SK-N-SH (cell line): Measurements from ENCODE around the gene PCAT6. TPM values are rescaled to one million over a fixed set of nuclear protein-coding genes. Genes with fewer than 3 reads are reported as not detected.

ENCODE experiments used
- CTCF ChIA-PET: fragments of 300-600, 350-600 bp; formaldehyde crosslinking; extraction: SDS; loops from one replicate; lab custom pipeline; 2021; lab: Yijun Ruan, JAX
- POLR2A ChIA-PET: fragments of 350-600 bp; sonication (Branson Sonifier 250); formaldehyde crosslinking; extraction: SDS; loops from one replicate; lab custom pipeline; 2020; ENCODE audit warnings: antibody characterized with exemption, inconsistent platforms; lab: Yijun Ruan, JAX
- DNase-seq: peaks from one replicate; pipeline ENCODE4 v3.0.0; 2012
- H2AFZ ChIP-seq: fragments of 200-600 bp; sonication (generic); 2 replicates; pipeline ENCODE4 v1.8.1; 2016; ENCODE audit warnings: antibody characterized with exemption, mild to moderate bottlenecking, low read depth
- H3F3A ChIP-seq: fragments of 200-600 bp; sonication (generic); replicated peaks from 2 replicates; pipeline ENCODE3; 2016; ENCODE audit warnings: antibody characterized with exemption, mild to moderate bottlenecking; ENCODE audit not compliant: insufficient read depth
- H3K27ac ChIP-seq, 2 experiments: fragments of 200-500 bp in 1 of 2; fragments of 200-600 bp in 1 of 2; sonication (Bioruptor generic) in 1 of 2; sonication (generic), shearing (Covaris generic) in 1 of 2; 2 replicates each; pipeline versions ENCODE4 v1.5.1 to v1.6.1; 2014 to 2016; ENCODE audit warnings: low read depth in 2 of 2, inconsistent platforms in 1 of 2, low read length in 1 of 2, mild to moderate bottlenecking in 1 of 2, mixed read lengths in 1 of 2
- H3K27me3 ChIP-seq: fragments of 200-600 bp; sonication (generic), shearing (Covaris generic); 2 replicates; pipeline ENCODE4 v1.6.1; 2016; ENCODE audit warnings: mixed run types; ENCODE audit not compliant: insufficient read depth
- H3K36me3 ChIP-seq, 2 experiments: fragments of 200-500 bp in 1 of 2; fragments of 200-600 bp in 1 of 2; sonication (Bioruptor generic) in 1 of 2; sonication (generic) in 1 of 2; replicated peaks in 1 of 2; 2 replicates each; pipeline versions ENCODE3 to v1.5.1; 2014 to 2016; ENCODE audit warnings: low read length in 1 of 2, mild to moderate bottlenecking in 1 of 2; ENCODE audit not compliant: insufficient read depth in 2 of 2, control insufficient read depth in 1 of 2
- H3K4me1 ChIP-seq, 2 experiments: fragments of 200-500 bp in 1 of 2; fragments of 200-600 bp in 1 of 2; sonication (Bioruptor generic) in 1 of 2; sonication (generic), shearing (Covaris generic) in 1 of 2; 2 replicates each; pipeline versions ENCODE4 v1.5.1 to v1.6.1; 2014 to 2016; ENCODE audit warnings: low read depth in 1 of 2, low read length in 1 of 2, mixed run types in 1 of 2; ENCODE audit not compliant: insufficient read depth in 2 of 2, control insufficient read depth in 1 of 2
- H3K4me2 ChIP-seq: fragments of 200-600 bp; sonication (generic), shearing (Covaris generic); 2 replicates; pipeline ENCODE4 v1.6.1; 2017; ENCODE audit warnings: mixed run types
- H3K4me3 ChIP-seq, 2 experiments: fragments of 200-500 bp in 1 of 2; fragments of 200-600 bp in 1 of 2; sonication (Bioruptor generic) in 1 of 2; sonication (generic), shearing (Covaris generic) in 1 of 2; 2 replicates each; pipeline versions ENCODE4 v1.5.1 to v1.8.1; 2014 to 2016; ENCODE audit warnings: low read depth in 2 of 2, inconsistent platforms in 1 of 2, low read length in 1 of 2, mild to moderate bottlenecking in 1 of 2, mixed read lengths in 1 of 2, moderate library complexity in 1 of 2
- H3K79me2 ChIP-seq: fragments of 200-600 bp; sonication (generic); 2 replicates; pipeline ENCODE4 v1.8.1; 2017; ENCODE audit warnings: mild to moderate bottlenecking; ENCODE audit not compliant: insufficient read depth
- H3K9ac ChIP-seq: fragments of 200-600 bp; sonication (generic); 2 replicates; pipeline ENCODE4 v1.6.1; 2017; ENCODE audit warnings: mixed run types
- H3K9me2 ChIP-seq: fragments of 200-600 bp; sonication (generic); 2 replicates; pipeline ENCODE4 v1.6.1; 2017; ENCODE audit warnings: mixed run types
- H3K9me3 ChIP-seq: fragments of 200-600 bp; sonication (generic); 2 replicates; pipeline ENCODE4 v1.6.1; 2017; ENCODE audit warnings: mixed run types, mild to moderate bottlenecking, moderate library complexity
- H4K20me1 ChIP-seq: fragments of 200-600 bp; sonication (generic); 2 replicates; pipeline ENCODE4 v1.6.1; 2017; ENCODE audit warnings: mild to moderate bottlenecking, mixed run types; ENCODE audit not compliant: insufficient read depth
- CHD2 ChIP-seq: fragments of 150-350 bp; IDR thresholded peaks from 2 replicates; pipeline ENCODE4 v1.6.1; 2018; ENCODE audit warnings: low read length; ENCODE audit not compliant: partially characterized antibody
- ELF1 ChIP-seq: IDR thresholded peaks from 2 replicates; pipeline ENCODE4 v1.4.0; 2012
- EP300 ChIP-seq, 2 experiments: IDR thresholded peaks; 2 replicates each; pipeline versions ENCODE4 v1.4.0 to v1.6.1; 2012; ENCODE audit warnings: borderline replicate concordance in 1 of 2, low read depth in 1 of 2, low read length in 1 of 2
- FOSL2 ChIP-seq: IDR thresholded peaks from 2 replicates; pipeline ENCODE4 v1.4.0; 2012; ENCODE audit warnings: low read depth, mild to moderate bottlenecking, moderate library complexity, borderline replicate concordance
- FOXM1 ChIP-seq: IDR thresholded peaks from 2 replicates; pipeline ENCODE4 v1.4.0; 2012; ENCODE audit warnings: low read depth, mild to moderate bottlenecking
- GABPA ChIP-seq: IDR thresholded peaks from 2 replicates; pipeline ENCODE4 v1.4.0; 2012; ENCODE audit warnings: low read depth, mild to moderate bottlenecking
- GATA2 ChIP-seq: sonication (generic); formaldehyde crosslinking; IDR thresholded peaks from 2 replicates; pipeline ENCODE4 v1.5.0; 2020; ENCODE audit warnings: mild to moderate bottlenecking, missing genetic modification reagents
- JUND ChIP-seq: IDR thresholded peaks from 2 replicates; pipeline ENCODE4 v1.4.0; 2012
- MEF2A ChIP-seq: IDR thresholded peaks from 2 replicates; pipeline ENCODE4 v1.4.0; 2012; ENCODE audit warnings: low read depth, borderline replicate concordance
- MXI1 ChIP-seq: IDR thresholded peaks from 2 replicates; pipeline ENCODE4 v1.6.1; 2012; ENCODE audit warnings: mild to moderate bottlenecking, low read depth, low read length, improper control_type of control experiment
- NFIC ChIP-seq: IDR thresholded peaks from 2 replicates; pipeline ENCODE4 v1.4.0; 2012; ENCODE audit warnings: borderline replicate concordance
- NRF1 ChIP-seq: IDR thresholded peaks from 2 replicates; pipeline ENCODE4 v1.6.1; 2012; ENCODE audit warnings: low read depth, mild to moderate bottlenecking, low read length
- PBX3 ChIP-seq: IDR thresholded peaks from 2 replicates; pipeline ENCODE4; 2012
- RCOR1 ChIP-seq: fragments of 150-350 bp; IDR thresholded peaks from 2 replicates; pipeline ENCODE4 v1.6.1; 2017; ENCODE audit warnings: antibody characterized with exemption, low read length
- RFX5 ChIP-seq: IDR thresholded peaks from 2 replicates; pipeline ENCODE4 v1.6.1; 2012; ENCODE audit warnings: mild to moderate bottlenecking, improper control_type of control experiment, low read length
- RXRA ChIP-seq: IDR thresholded peaks from 2 replicates; pipeline ENCODE4 v1.4.0; 2012; ENCODE audit warnings: low read depth, mild to moderate bottlenecking, borderline replicate concordance
- SIN3A ChIP-seq: IDR thresholded peaks from 2 replicates; pipeline ENCODE4 v1.6.1; 2012; ENCODE audit warnings: low read depth, mild to moderate bottlenecking, low read length, moderate library complexity, borderline replicate concordance
- SMC3 ChIP-seq: IDR thresholded peaks from 2 replicates; pipeline ENCODE4 v1.6.1; 2012; ENCODE audit warnings: low read depth, low read length, improper control_type of control experiment
- TAF1 ChIP-seq: IDR thresholded peaks from 2 replicates; pipeline ENCODE4 v1.6.1; 2012; ENCODE audit warnings: low read depth, mild to moderate bottlenecking, low read length, moderate library complexity, borderline replicate concordance
- TCF12 ChIP-seq: IDR thresholded peaks from 2 replicates; pipeline ENCODE4 v1.4.0; 2012
- USF2 ChIP-seq: fragments of 150-350 bp; IDR thresholded peaks from 2 replicates; pipeline ENCODE4 v1.6.1; 2017; ENCODE audit warnings: antibody characterized with exemption, low read length, low read depth, borderline replicate concordance
- YY1 ChIP-seq: IDR thresholded peaks from 2 replicates; pipeline ENCODE4 v1.4.0; 2012; ENCODE audit warnings: low read depth, mild to moderate bottlenecking
- WGBS: methylation state at CpG from one replicate; pipeline ENCODE4 v1.1.6; 2017; ENCODE audit warnings: low lambda C conversion rate; 5-methylcytosine and 5-hydroxymethylcytosine counted together
- polyA plus RNA-seq, 3 experiments: library from polyadenylated mRNA; depleted of rRNA; stranded (reverse); fragments of >200 nt; gene quantifications; 2 replicates each; pipeline ENCODE4 v1.2.3, GENCODE V29; 2012
- TF ChIP-seq, protein P1 (sequence below): IDR thresholded peaks from 2 replicates; pipeline ENCODE4 v1.4.0; 2012; ENCODE audit warnings: low read depth, borderline replicate concordance
- TF ChIP-seq, protein P2 (sequence below): IDR thresholded peaks from 2 replicates; pipeline ENCODE4 v1.4.0; 2012; ENCODE audit warnings: low read depth
- TF ChIP-seq, protein P3 (sequence below): fragments of 200-600 bp; sonication (generic); IDR thresholded peaks from 2 replicates; pipeline ENCODE4 v1.6.1; 2017; ENCODE audit warnings: antibody characterized with exemption, mild to moderate bottlenecking, moderate library complexity
- TF ChIP-seq, protein P4 (sequence below): fragments of 150-350 bp; IDR thresholded peaks from 2 replicates; pipeline ENCODE4 v1.6.1; 2016; ENCODE audit warnings: mild to moderate bottlenecking, low read depth, low read length

The PCAT6 gene
- polyA plus RNA-seq, 1 of the 3 experiments (the other 2 are of a cell fraction), result 6.9 TPM

GRCh38 chr1:202807926-202808757 lies 2.6 kb upstream of the PCAT6 start, which contains the start of gene KDM5B:
Gene KDM5B (minus strand): TSS chr1:202808421. CDS start chr1:202808305, 116 bp downstream.
- no peaks in the 10 kb centered on the region for H3K9me2 ChIP-seq
- H3K9ac ChIP-seq, result peak within 1 kb of the TSS; percentile 93
- ChIA-PET CTCF (no interaction called here), POLR2A (interaction anchor here (0.6 to 1.2 kb wide), 4 partner anchors 13 to 1880 kb away, joined by 3 to 4 read pairs (median 3); no protein-coding TSS in a partner anchor)
- whole genome bisulfite sequencing, result under 1% methylated on average over 26 of the region's 84 CpGs
- peak within 1 kb of the TSS; percentile 96 to 99 for H3K4me3 ChIP-seq
- H4K20me1 ChIP-seq, result peaks cover 38% of the 10 kb centered on the region
- H2AFZ ChIP-seq, result peak within 1 kb of the TSS; percentile 94
- no peaks in the 10 kb centered on the region for H3K27me3 ChIP-seq
- H3K36me3 ChIP-seq, result no peaks in the 10 kb centered on the region
- peak; percentile 86 for DNase-seq
- peak within 1 kb of the TSS; percentile 86 for H3K4me2 ChIP-seq
- H3K9me3 ChIP-seq, result no peaks in the 10 kb centered on the region
- peaks cover 24 to 37% of the 10 kb centered on the region in 2 experiments; a peak in 3 of 4 replicates for H3K4me1 ChIP-seq
- peaks cover 51% of the 10 kb centered on the region for H3K79me2 ChIP-seq
- peaks cover 6% of the 10 kb centered on the region for H3F3A ChIP-seq
- H3K27ac ChIP-seq, result peak within 1 kb of the TSS; percentile 72 to 93
- TF ChIP-seq EP300 (IDR thresholded peaks at IDR 0.05; ENCODE audit: borderline replicate concordance in 1 of 2, low read depth in 1 of 2, low read length in 1 of 2), result no peak; a peak in 1 of 4 replicates
- no peak for TF ChIP-seq FOSL2
- TF ChIP-seq, protein P1, sequence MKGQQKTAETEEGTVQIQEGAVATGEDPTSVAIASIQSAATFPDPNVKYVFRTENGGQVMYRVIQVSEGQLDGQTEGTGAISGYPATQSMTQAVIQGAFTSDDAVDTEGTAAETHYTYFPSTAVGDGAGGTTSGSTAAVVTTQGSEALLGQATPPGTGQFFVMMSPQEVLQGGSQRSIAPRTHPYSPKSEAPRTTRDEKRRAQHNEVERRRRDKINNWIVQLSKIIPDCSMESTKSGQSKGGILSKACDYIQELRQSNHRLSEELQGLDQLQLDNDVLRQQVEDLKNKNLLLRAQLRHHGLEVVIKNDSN, result no peak
- TF ChIP-seq SMC3, result no peak
- no peak for TF ChIP-seq TCF12
- peak; percentile 98 for TF ChIP-seq TAF1
- peak; percentile 84 for TF ChIP-seq PBX3
- TF ChIP-seq RXRA, result no peak
- no peak for TF ChIP-seq FOXM1
- no peak for TF ChIP-seq GATA2 (CRISPR knock-in tag)
- no peak for TF ChIP-seq RFX5
- peak; percentile 97 for TF ChIP-seq CHD2
- TF ChIP-seq, protein P2, sequence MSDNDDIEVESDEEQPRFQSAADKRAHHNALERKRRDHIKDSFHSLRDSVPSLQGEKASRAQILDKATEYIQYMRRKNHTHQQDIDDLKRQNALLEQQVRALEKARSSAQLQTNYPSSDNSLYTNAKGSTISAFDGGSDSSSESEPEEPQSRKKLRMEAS, result peak; percentile 81
- no peak for TF ChIP-seq YY1
- TF ChIP-seq, protein P3, sequence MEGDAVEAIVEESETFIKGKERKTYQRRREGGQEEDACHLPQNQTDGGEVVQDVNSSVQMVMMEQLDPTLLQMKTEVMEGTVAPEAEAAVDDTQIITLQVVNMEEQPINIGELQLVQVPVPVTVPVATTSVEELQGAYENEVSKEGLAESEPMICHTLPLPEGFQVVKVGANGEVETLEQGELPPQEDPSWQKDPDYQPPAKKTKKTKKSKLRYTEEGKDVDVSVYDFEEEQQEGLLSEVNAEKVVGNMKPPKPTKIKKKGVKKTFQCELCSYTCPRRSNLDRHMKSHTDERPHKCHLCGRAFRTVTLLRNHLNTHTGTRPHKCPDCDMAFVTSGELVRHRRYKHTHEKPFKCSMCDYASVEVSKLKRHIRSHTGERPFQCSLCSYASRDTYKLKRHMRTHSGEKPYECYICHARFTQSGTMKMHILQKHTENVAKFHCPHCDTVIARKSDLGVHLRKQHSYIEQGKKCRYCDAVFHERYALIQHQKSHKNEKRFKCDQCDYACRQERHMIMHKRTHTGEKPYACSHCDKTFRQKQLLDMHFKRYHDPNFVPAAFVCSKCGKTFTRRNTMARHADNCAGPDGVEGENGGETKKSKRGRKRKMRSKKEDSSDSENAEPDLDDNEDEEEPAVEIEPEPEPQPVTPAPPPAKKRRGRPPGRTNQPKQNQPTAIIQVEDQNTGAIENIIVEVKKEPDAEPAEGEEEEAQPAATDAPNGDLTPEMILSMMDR, result no peak
- TF ChIP-seq NFIC, result no peak
- TF ChIP-seq JUND, result no peak
- TF ChIP-seq GABPA, result no peak
- no peak for TF ChIP-seq ELF1
- peak; percentile 97 for TF ChIP-seq SIN3A
- TF ChIP-seq NRF1, result no peak
- no peak for TF ChIP-seq USF2
- TF ChIP-seq MXI1, result peak; percentile 77
- no peak for TF ChIP-seq MEF2A
- TF ChIP-seq RCOR1, result no peak; the same call in 1 of the 2 replicates
- TF ChIP-seq, protein P4, sequence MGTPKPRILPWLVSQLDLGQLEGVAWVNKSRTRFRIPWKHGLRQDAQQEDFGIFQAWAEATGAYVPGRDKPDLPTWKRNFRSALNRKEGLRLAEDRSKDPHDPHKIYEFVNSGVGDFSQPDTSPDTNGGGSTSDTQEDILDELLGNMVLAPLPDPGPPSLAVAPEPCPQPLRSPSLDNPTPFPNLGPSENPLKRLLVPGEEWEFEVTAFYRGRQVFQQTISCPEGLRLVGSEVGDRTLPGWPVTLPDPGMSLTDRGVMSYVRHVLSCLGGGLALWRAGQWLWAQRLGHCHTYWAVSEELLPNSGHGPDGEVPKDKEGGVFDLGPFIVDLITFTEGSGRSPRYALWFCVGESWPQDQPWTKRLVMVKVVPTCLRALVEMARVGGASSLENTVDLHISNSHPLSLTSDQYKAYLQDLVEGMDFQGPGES, result no peak
